Measurements from ENCODE around the gene ZNF837.
"Not testable (repeated sequence)": the region's sequence is repeated elsewhere in the genome, so short reads cannot be mapped to it uniquely, and the experiment has no call there.

ZNF837 gene

DNA sequence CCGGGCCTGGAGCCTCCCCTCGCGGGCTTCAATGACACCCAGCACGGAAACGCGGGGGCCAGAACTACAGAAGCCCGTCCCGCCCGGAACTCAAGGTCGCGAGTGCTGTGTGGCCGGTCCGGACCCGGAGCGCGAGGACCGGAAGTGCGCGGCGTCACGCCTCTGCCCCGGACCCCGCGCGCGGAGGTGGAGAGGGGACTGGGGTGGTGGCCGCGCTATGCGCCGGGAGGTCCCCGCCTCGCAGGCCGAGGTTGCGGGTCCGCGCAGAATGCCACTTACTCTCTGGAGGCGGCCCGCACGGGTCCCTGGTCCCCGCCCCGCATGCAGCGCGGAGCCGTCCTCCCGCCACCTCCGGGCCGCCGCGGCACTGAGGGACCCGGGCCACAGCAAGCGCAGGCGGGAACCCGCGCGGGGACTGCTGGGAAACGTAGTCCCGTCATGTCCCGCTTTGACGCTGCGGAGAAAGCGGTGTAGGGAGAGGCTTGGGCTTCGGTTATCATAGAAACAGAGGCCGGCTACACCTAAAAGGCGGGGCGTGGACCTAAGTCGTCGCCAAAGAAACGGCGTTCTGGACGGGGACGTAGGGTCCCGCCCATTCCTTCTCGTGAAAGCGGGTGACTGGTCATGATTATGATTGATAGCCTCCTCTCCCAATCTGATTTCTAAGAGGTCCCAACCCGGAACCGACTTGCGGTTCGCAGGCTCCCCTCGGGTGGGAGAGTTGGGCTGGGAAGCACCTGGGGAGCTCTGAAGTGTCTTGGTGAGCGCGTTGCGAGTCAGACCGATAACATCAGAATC, at the start of gene ZNF837:
Gene ZNF837 (minus strand): TSS at position 369 of the 798 bp plus-strand sequence. CDS start 11,698 bp downstream, outside the sequence.
- peak; percentile 90 to 99 for DNase-seq (ENCODE audit: low read depth in 2 of 2)

DNA sequence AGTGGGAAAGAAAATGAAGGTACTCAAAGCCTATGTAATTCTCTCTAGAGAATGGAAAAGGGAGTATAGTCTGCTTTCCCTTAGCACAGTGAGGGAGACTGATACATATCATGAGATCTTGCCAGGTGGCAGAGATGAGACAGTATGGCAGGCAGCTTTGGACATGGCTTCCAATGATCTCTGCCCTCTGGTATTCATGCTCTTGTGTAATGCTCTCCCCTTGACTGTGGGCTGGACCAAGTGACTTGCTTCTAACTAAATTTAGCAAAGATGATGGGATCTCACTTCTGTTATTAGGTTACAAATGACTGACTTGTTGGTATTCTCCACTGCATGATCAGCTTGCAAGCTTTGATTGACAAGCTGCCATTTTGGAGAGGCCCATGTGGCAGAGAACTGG, 48.9 kb upstream of the ZNF837 start:
- no peak for DNase-seq (ENCODE audit: low read depth in 2 of 2)

DNA sequence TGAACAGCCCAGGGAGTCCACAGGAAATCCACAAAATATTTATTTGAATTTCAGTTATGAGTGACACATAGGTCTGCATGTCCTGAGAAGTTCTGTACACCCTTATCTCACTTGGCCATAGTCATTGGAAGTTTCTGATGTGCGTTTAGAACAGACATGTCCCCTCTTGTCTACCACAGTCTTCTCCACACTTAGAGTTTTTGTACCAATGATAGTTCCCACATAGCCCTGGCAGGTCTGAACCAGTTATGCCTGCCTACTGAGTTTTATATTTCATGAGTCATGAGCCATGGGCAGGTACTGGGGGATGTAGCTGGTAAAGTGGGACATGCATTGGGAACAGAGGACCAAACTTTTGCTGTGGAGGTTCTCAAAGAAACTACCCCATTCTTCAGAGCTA, 47.8 kb upstream of the ZNF837 start:
- DNase-seq (ENCODE audit: low read depth in 2 of 2), result no peak

- DNase-seq (ENCODE audit: low read depth in 2 of 2), result no peak
These were observed 36.2 kb upstream of the ZNF837 start for GRCh38 chr19:58417071-58417470.

DNA sequence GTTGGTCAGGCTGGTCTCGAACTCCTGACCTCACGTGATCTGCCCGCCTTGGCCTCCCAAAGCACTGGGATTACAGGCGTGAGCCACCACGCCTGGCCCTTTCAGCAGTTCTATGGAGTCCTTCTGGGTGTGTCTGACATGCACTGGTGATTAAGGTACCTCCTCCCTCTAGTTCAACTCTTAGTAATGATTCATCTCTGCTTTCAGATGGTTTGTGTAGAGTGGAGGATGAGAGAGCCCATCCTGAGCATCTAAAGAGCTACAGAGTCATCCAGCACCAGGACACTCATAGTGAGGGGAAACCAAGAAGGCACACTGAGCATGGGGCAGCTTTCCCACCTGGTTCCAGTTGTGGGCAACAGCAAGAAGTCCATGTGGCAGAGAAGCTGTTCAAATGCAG, 35.8 kb upstream of the ZNF837 start:
- no peak for DNase-seq (ENCODE audit: low read depth in 2 of 2)

- DNase-seq (ENCODE audit: low read depth in 2 of 2), result no peak
These were observed 28.4 kb upstream of the ZNF837 start for GRCh38 chr19:58409010-58409790.

GRCh38 chr19:58408152-58409009, 27.6 kb upstream of the ZNF837 start, which contains the start of gene ZNF584:
Gene ZNF584, plus strand, starts transcription at chr19:58408649. Its CDS starts 499 bp downstream, at chr19:58409148.
- peak; percentile 90 to 92 for DNase-seq (ENCODE audit: low read depth in 2 of 2)

GRCh38 chr19:58407658-58408151, 26.9 kb upstream of the ZNF837 start:
- DNase-seq (ENCODE audit: low read depth in 2 of 2), result no peak

DNA sequence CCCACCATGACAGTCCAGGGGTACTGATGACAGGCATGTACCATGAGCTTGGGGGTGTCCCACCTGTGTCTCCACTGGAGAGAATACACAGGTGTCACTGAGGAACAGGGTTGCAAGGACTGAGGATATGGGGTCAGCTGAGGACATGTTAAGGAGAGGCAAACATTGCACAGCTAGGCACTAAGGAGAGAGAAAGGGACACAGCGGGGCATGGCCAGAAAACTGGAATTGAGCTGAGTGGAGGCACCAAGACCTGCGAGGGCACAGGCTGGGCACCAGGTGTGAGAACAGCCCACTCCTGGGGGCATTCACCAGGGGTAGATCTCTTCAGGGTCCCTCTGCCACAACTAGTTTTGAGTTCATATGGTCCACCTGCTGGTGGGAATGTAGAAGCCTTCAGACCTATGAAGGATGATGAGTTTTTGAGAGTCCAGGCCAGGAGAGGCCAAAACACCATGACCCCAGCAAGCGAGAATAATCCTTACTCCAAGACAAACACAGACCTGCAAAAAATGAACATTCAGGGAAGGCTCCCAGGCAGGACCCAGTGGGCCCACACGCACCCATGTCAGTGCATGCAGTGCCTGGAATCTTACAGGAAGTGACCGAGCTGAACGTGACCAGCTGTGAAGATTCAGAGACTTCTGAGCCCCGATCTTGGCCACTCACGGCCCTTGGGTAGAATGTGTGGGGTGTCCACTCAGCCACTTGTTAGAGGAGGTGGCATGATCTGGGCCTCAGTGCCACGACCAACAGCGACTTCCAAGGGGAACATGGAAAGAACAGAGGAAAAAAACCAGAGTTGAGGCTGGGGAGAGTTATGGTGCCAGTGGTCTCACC, 26.2 kb upstream of the ZNF837 start:
- no peak for DNase-seq (ENCODE audit: low read depth in 2 of 2)

GRCh38 chr19:58403920-58404478, 23.2 kb upstream of the ZNF837 start:
- DNase-seq (ENCODE audit: low read depth in 2 of 2), result not testable (repeated sequence)

GRCh38 chr19:58401840-58402421, 21.1 kb upstream of the ZNF837 start:
- DNase-seq (ENCODE audit: low read depth in 2 of 2), result no peak

DNA sequence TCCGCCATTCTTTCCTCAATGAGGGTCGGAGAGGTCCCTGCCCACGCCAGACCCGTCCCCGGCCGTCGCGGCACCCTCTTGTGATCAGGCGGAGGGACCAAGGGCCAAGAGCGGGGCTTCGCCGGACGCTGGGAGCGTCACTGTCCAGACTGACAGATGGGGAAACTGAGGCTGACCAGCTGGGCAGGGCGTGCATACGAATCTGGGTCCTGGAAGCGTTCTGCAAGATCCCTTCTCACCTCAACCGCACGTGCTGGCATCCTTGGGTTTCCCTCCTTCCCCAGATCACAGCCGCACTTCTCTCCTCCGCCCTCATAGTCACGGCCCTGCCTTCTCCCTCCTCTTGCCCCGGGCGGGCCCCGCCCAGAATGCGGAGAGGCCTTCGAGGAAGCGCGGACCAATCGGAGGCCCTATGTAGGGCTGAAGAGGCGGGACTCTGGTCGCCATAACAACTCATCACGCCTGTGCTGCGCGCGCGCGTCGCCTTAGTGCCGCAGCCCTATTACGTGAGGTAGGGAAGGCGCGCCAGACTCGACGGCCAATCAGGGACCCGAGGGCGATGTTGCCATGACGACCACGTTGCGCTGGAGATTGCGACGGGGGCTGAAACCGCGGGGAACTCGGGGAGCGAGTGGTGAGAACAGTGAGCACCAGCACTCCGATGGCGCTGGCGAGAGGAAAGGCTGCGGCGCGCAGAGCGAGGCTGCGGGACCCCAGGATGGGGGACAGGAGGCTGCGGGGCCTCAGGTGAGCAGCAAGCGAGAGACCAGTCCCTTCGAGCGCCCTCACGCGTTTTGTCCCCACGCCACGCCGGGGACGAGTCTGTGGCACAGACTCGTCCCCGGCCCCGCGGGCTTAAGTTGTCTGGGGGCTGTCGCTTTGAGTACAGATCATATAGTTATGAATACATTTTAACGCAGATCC, 20.3 kb upstream of the ZNF837 start:
- DNase-seq (ENCODE audit: low read depth in 2 of 2), result peak; percentile 98

DNA sequence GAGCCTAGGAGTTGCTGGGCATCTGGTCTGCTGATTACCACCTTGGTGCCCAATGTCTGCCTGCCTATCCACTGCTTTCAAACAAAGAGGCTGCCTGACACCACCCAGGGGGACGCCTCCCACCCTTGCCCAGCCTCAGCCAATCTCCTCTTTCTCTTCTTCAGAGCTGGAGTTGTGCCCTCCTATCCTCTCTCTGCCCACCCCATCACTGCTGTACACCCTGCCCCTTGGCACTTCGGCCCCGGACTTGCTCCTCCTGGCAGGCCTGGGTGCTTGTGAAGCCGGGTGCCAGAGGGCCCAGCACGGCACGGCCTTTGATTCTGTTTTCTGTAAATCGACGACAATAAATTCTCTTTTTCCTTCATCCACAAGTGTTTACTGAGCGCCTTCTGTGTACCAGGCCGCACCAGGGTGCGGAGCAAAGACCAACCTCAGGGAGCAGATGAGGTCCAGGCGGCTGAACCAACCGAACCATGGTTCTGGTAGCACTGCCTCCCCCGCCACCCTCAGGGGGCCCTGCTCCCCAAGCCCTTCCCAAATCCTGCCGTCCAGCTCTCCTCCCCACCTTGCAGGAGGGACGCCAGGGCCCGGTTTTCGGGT, 19.6 kb upstream of the ZNF837 start:
- DNase-seq (ENCODE audit: low read depth in 2 of 2), result no peak

- no peak for DNase-seq (ENCODE audit: low read depth in 2 of 2)
These were observed 19.1 kb upstream of the ZNF837 start for GRCh38 chr19:58399903-58400302.

GRCh38 chr19:58398545-58398944, 17.7 kb upstream of the ZNF837 start:
- no peak for DNase-seq (ENCODE audit: low read depth in 2 of 2)

DNA sequence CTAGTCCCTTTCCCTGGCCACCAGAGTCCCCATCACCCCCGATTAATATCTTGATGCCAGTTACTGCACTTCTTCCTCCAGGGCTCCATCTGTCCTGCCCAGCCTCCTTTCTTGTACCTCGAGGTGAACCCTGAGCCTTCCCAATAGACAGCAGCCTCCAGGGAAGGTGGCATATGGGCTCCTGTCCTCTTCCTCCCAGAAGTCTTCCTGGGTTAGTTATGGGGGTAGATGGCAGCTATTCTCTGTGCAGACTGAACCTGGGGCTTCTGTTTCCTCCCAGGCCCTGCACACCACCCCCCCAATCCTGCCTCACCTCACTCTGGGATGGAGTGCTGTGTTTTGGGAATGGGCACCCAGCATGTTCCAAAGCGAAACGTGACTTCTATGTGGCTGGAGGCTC, 17.3 kb upstream of the ZNF837 start:
- no peak for DNase-seq (ENCODE audit: low read depth in 2 of 2)

GRCh38 chr19:58397533-58398037, 16.8 kb upstream of the ZNF837 start:
- DNase-seq (ENCODE audit: low read depth in 2 of 2), result no peak
